Stimulated activated CD8-positive, alpha-beta memory T cell treated with anti-CD3 and anti-CD28 coated beads, Interleukin-15, amount 100 ng/mL, for 1 hour (primary cell): ENCODE results near the gene EPS8L3.
A peak's percentile ranks its signal among the peaks of the same experiment; 100 is the strongest.

Experiments
- DNase-seq: peaks from one replicate; pipeline ENCODE4 v3.0.0-alpha.2; 2020; ENCODE audit warnings: low read depth

The EPS8L3 gene

GRCh38 chr1:109793486-109794318 lies 30.0 kb upstream of the EPS8L3 start:
- no peak for DNase-seq

DNA sequence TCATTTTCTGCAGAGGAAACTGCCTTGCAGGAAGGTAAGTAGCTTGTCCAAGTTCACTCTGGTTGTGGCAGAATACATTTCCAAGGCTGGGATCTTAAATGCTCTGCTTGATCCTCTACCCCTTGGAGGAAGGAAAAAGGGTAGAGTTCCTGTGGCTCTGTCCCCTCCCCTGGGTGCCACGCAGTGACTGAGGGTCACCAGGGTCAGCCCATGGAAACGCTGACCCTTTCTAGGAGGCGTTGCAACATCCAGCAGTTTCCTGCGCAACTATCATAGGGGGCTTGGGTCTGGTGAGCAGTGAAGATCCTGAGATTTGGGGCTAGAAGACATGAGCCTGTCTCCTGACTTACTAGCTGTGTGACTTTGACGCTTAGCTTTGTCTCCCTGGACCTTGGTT lies 29.4 kb upstream of the EPS8L3 start:
- no peak for DNase-seq

DNA sequence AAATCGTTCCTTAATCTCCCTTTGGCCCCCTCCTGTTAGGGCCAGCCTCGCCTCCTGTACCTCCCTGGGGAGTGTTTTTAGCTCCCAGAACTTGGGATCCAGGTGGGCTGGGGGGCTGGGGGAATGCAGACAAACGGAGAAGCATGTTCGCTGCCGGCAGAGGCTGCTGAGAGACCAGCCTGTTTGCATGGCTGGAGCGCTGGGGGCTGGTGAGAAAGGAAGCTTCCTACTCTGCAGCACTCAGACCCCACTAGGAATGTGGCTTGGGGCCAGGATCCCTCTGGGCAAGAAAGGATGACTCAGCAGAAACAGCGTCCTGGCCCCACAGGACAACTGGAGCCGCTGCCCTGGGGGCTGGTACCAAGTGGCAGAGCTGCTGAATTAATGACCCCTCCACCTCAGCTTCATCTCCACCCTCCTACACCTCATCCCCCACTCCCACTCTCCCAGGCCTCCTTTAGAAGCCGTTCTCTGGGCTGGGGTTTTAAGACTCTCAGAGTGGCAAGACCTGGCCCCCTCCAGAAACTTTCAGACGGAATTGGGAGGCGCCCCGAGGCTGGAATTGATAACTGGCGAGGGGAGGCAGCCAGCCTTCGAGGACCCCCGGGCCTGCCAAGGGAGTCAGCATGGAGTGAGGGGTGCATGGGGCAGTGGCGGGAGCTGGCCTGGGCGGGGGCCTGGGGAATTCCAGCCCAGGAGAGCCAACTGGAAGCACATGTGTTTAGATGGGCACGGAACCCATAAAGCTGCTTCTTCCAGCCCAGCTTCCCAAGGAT lies 28.5 kb upstream of the EPS8L3 start:
- DNase-seq = no peak

GRCh38 chr1:109791495-109792043 lies 27.8 kb upstream of the EPS8L3 start:
- DNase-seq = no peak

DNA sequence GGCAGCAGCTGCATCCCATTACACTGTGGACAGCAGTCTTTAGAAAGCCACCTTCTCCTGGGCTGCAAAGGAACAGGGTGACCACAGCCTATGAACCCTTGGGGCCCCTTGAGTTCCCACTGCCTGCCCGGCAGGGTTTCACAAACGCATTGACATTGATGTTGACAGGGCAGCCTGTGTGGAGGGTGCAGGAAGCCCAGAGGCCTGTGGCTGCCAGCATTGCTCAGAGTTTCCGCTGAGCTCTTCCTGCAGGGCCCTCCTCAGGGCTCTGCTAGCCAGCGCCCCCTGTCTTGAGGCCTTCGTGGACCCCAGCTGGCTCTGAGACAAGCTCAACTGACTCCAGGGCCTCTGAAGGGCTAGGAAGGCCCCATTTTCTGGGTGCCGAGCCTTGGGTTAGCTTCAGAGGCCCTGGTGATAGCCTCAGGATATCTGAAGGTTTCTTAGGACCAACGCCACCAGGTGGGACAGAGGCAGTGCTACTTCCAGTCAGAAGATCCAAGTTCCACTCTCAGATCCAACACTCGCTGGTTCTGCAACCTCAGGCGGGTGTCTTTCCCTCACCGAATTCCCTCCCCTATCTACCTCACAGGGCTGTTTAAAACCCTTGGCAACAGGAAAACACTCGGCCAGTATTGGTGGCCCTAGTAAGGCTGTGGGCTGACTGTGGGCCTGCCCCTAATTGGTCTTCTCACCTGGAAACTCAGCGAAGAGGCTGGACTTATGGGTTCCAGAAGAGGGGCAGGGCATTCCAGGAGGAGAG lies 27.2 kb upstream of the EPS8L3 start:
- DNase-seq = peak; percentile 58

- no peak for DNase-seq
These were observed 26.6 kb upstream of the EPS8L3 start for GRCh38 chr1:109790329-109790728.

GRCh38 chr1:109789551-109790180 lies 25.9 kb upstream of the EPS8L3 start:
- DNase-seq = no peak

- DNase-seq = no peak
These were observed 25.2 kb upstream of the EPS8L3 start for GRCh38 chr1:109788695-109789521.

- DNase-seq = no peak
These were observed 24.3 kb upstream of the EPS8L3 start for GRCh38 chr1:109787845-109788601.

DNA sequence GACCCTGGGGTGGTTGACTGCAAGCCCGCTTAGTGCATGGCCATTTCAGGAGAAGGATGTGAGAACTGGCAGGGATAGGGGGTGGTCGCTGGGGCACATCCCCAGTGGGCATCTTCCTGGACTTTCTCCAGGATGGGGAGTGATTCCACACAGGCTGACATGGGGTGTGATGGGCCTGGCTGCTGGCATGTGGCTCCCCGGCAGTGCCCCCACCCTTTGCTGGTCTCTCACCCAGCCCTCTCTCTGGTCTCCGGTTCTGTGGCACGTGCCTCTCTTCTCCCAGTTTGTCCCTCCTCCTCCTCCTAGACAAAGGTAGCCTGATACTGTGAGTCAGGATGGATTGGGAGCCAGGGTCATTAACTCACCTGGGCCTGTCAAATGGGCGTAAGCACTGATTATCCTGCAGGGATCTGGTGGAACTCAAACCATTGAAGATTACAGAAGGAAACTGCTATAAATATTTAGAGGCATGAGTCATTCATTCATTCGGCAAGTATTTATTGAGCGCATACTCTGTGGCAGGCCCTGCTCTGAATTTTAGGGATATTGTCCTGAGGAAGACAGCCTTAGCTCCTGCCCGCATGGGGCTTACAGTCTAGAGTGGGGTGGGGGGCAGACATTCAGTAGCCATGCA lies 23.6 kb upstream of the EPS8L3 start:
- no peak for DNase-seq

GRCh38 chr1:109786531-109787021 lies 22.9 kb upstream of the EPS8L3 start:
- no peak for DNase-seq

GRCh38 chr1:109786112-109786480 lies 22.4 kb upstream of the EPS8L3 start:
- no peak for DNase-seq

DNA sequence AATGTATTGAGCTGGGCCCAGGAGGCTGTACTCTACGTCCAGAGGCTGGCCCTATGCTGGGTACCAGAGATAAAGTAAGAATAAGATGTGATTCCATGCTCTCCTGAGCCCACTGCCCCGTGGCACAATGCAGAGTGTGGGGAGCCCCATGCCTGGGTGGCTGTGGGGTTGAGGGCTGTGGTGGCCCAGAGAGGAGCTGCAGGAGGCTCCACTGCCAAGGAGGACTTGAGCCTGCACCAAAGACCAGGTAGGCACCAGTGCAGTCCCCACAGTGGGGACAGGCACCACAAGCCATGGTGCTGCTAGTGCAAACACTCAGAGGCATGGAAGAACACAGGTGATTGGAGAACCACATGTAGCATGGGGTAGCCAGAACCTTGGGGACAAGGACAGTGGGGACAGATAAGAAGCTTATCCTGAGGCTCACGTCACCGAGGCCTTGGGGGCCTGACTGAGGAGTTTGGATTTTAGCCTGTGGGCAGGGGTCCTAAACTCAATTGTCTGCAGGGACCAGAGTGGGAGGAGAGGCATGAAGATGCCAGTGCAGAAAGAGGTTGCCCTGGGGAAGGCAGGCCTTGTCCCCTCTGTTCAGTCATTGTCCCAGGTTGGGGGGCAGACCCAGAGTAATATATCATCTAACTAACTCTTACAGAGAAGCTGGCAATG lies 21.9 kb upstream of the EPS8L3 start:
- no peak for DNase-seq

- no peak for DNase-seq
These were observed 21.0 kb upstream of the EPS8L3 start for GRCh38 chr1:109784551-109785252.

DNA sequence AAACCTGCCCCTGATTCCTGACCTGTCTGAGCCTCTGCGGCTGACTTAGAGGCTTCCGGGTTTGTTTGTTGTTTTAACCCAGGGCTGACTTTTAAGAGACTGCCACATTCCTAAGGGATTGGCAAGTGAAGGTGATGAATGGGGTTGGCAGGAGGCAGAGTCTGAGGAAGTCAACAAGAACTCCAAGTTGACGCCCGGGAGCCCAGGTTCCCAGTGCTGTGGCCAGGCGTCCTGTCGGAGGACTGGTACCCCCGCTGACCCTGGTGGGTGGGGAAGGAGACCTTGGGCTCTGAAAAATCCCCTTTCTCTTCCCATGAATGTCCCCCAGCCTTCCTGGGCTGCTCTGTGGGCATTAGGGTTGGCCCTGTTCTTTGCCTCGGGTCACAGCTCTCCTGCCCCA lies 19.7 kb upstream of the EPS8L3 start:
- DNase-seq = no peak

DNA sequence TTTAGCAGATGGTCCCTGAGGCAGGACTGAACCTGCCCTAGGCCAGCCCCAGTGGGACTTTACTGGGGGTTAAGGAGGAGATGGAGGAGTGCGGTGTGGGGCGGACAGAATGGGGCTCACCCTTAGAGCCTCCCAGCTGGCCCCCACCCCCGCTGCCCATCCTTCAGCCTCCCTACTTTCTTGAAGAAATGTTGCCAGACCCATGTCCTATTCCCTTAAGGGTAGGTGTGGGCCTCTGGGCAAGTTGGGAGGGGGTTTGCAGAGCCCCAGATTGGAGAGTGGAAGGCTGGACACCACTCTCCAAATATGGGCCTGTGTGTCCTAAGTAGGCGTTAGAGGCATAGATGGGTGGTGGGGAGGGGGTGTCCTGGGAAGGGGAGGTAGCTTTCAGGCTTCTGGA lies 19.2 kb upstream of the EPS8L3 start:
- no peak for DNase-seq

DNA sequence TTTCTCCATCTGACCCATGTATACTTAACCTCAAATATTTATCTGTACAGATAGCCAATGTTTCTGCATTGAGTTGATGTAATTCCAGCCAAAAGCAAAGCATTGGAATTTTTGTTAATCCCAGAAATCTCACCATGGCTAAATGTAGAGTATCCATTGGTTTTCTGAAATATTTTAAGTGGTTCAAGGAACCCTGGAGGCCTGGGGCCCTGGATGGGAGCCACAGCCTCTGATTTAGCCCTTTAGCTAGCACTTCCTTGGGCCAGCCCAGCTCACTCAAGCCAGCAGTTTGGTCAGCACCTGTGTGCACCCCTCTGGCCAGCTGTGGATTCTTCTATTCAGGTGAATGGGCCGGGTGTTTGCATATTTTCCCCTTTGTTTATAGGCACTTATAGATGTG lies 18.8 kb upstream of the EPS8L3 start:
- no peak for DNase-seq

DNA sequence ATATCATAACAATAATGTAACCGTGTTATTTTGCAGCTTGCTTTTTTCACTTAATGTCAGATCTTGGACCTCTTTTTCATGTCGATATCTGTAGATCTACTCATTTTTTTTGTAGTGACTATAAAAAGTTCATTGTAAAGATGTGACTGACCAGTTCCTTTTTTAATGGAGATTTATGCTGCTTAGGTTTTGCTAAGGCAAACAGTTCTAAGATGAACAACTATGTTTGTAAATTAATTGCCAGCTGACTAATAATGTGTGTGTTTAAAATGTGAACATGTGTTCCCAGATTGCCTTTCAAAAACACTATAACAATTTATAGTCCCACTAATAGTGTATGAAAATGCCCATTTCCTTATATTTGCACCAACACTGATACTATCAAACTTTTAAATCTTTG lies 18.1 kb upstream of the EPS8L3 start:
- no peak for DNase-seq
